IMR-90 (cell line): ENCODE data around the gene CYP2J2. TPM values are rescaled to one million over a fixed set of nuclear protein-coding genes. Genes with fewer than 3 reads are reported as not detected.

Experiments
- ATAC-seq: fragments of 200-7000 bp; cut with Tn5 transposase; 2 replicates; pipeline ENCODE4 v1.9.1; 2020; ENCODE audit warnings: low read depth, mild to moderate bottlenecking, moderate library complexity
- BruUV-seq: library from RNA; stranded (reverse); fragments of 400-500 nt; replicated peaks from 2 replicates; lab custom pipeline; 2021; lab: Mats Ljungman, UMichigan
- CTCF ChIA-PET: fragments of 300-600 bp; formaldehyde crosslinking; extraction: SDS; loops from one replicate; lab custom pipeline; 2021; ENCODE audit warnings: antibody characterized with exemption; lab: Yijun Ruan, JAX
- POLR2A ChIA-PET: fragments of 300-600 bp; sonication (Branson Sonifier 250); formaldehyde crosslinking; loops from one replicate; lab custom pipeline; 2022; ENCODE audit warnings: antibody characterized with exemption; ENCODE audit not compliant: unreplicated experiment; lab: Charles Lee
- DNase-seq: peaks from one replicate; pipeline ENCODE4 v3.0.0; 2013
- H2AFZ ChIP-seq: replicated peaks from 2 replicates; pipeline ENCODE3; 2013; ENCODE audit warnings: low read length, mild to moderate bottlenecking; ENCODE audit not compliant: poor library complexity
- H2AK5ac ChIP-seq: 2 replicates; pipeline ENCODE4 v1.6.1; 2013; ENCODE audit warnings: low read depth, low read length, inconsistent platforms
- H2AK9ac ChIP-seq: replicated peaks from 2 replicates; pipeline ENCODE3; 2013; ENCODE audit warnings: mild to moderate bottlenecking, low read depth, low read length, moderate library complexity; ENCODE audit not compliant: poor library complexity
- H2BK120ac ChIP-seq: 2 replicates; pipeline ENCODE4 v1.6.1; 2013; ENCODE audit warnings: low read depth, low read length, inconsistent platforms
- H2BK15ac ChIP-seq: 3 replicates; pipeline ENCODE4 v1.6.1; 2013; ENCODE audit warnings: low read depth, low read length, inconsistent platforms
- H2BK20ac ChIP-seq: 2 replicates; pipeline ENCODE4 v1.6.1; 2013; ENCODE audit warnings: low read depth, mild to moderate bottlenecking, inconsistent platforms, low read length, moderate library complexity
- H2BK5ac ChIP-seq: 2 replicates; pipeline ENCODE4 v1.6.1; 2013; ENCODE audit warnings: mild to moderate bottlenecking, low read depth, low read length, inconsistent platforms; ENCODE audit not compliant: poor library complexity, severe bottlenecking
- H3K14ac ChIP-seq: replicated peaks from 2 replicates; pipeline ENCODE4 v1.6.1; 2013; ENCODE audit warnings: low read depth, low read length, inconsistent platforms
- H3K18ac ChIP-seq: 2 replicates; pipeline ENCODE4 v1.6.1; 2013; ENCODE audit warnings: low read depth, low read length, control low read depth
- H3K23ac ChIP-seq: 2 replicates; pipeline ENCODE4 v1.6.1; 2013; ENCODE audit warnings: low read depth, low read length, inconsistent platforms
- H3K27ac ChIP-seq: 2 replicates; pipeline ENCODE4 v1.5.1; 2013; ENCODE audit warnings: mild to moderate bottlenecking, control low read depth, low read length; ENCODE audit not compliant: insufficient read depth
- H3K27me3 ChIP-seq: 2 replicates; pipeline ENCODE4 v1.6.1; 2013; ENCODE audit warnings: low read length; ENCODE audit not compliant: control insufficient read depth, insufficient read depth
- H3K36me3 ChIP-seq: 2 replicates; pipeline ENCODE4 v1.6.1; 2013; ENCODE audit warnings: low read length, mixed read lengths; ENCODE audit not compliant: control insufficient read depth, insufficient read depth
- H3K4ac ChIP-seq: 2 replicates; pipeline ENCODE4 v1.6.1; 2013; ENCODE audit warnings: low read depth, low read length, inconsistent platforms
- H3K4me1 ChIP-seq: 2 replicates; pipeline ENCODE4 v1.6.1; 2013; ENCODE audit warnings: low read length, mixed read lengths; ENCODE audit not compliant: control insufficient read depth, insufficient read depth
- H3K4me2 ChIP-seq: 2 replicates; pipeline ENCODE4 v1.6.1; 2013; ENCODE audit warnings: low read depth, mild to moderate bottlenecking, control low read depth, low read length, moderate library complexity
- H3K4me3 ChIP-seq: 2 replicates; pipeline ENCODE4 v1.5.1; 2013; ENCODE audit warnings: low read depth, mild to moderate bottlenecking, control low read depth, low read length, moderate library complexity; ENCODE audit not compliant: insufficient read depth
- H3K56ac ChIP-seq: 2 replicates; pipeline ENCODE4 v1.6.1; 2013; ENCODE audit warnings: low read length, inconsistent platforms; ENCODE audit not compliant: insufficient read depth; ENCODE audit errors: extremely low read depth
- H3K79me1 ChIP-seq, 2 experiments: 2 replicates each; pipeline ENCODE4 v1.6.1; 2013; ENCODE audit warnings: low read length in 2 of 2, inconsistent platforms in 1 of 2, low read depth in 1 of 2
- H3K9ac ChIP-seq: 2 replicates; pipeline ENCODE4 v1.6.1; 2013; ENCODE audit warnings: low read depth, low read length, control low read depth
- H3K9me1 ChIP-seq: 2 replicates; pipeline ENCODE4 v1.6.1; 2013; ENCODE audit warnings: low read length, inconsistent platforms; ENCODE audit not compliant: insufficient read depth
- H3K9me3 ChIP-seq: 2 replicates; pipeline ENCODE4 v1.6.1; 2013; ENCODE audit warnings: low read length; ENCODE audit not compliant: control insufficient read depth, insufficient read depth
- H4K20me1 ChIP-seq: 2 replicates; pipeline ENCODE4 v1.6.1; 2013; ENCODE audit warnings: low read length, inconsistent platforms; ENCODE audit not compliant: insufficient read depth
- H4K5ac ChIP-seq: 2 replicates; pipeline ENCODE4 v1.6.1; 2013; ENCODE audit warnings: mild to moderate bottlenecking, low read depth, low read length, control low read depth
- H4K8ac ChIP-seq, 2 experiments: 2 replicates each; pipeline ENCODE4 v1.6.1; 2013; ENCODE audit warnings: low read depth in 2 of 2, low read length in 2 of 2, control low read depth in 1 of 2, inconsistent platforms in 1 of 2
- H4K91ac ChIP-seq: 2 replicates; pipeline ENCODE4 v1.6.1; 2013; ENCODE audit warnings: low read depth, low read length, inconsistent platforms; ENCODE audit not compliant: insufficient read depth
- CEBPB ChIP-seq: IDR thresholded peaks from 2 replicates; pipeline ENCODE4 v1.6.1; 2012; ENCODE audit warnings: low read depth, low read length, improper control_type of control experiment
- CHD1 ChIP-seq: IDR thresholded peaks from 2 replicates; pipeline ENCODE4 v1.6.1; 2012; ENCODE audit warnings: low read depth, low read length, improper control_type of control experiment
- ELK1 ChIP-seq: fragments of 150-350 bp; IDR thresholded peaks from 2 replicates; pipeline ENCODE4 v1.6.1; 2016; ENCODE audit warnings: low read depth, mild to moderate bottlenecking, low read length, moderate library complexity, borderline replicate concordance
- FOS ChIP-seq: fragments of 150-350 bp; IDR thresholded peaks from 2 replicates; pipeline ENCODE4 v1.6.1; 2016; ENCODE audit warnings: low read depth, low read length
- NFE2L2 ChIP-seq: fragments of 150-350 bp; IDR thresholded peaks from 2 replicates; pipeline ENCODE4 v1.6.1; 2016; ENCODE audit warnings: low read depth, mild to moderate bottlenecking, low read length
- WGBS, 2 experiments: methylation state at CpG; one replicate each; pipeline versions ENCODE4 v1.1.5 to v1.1.7; 2013; ENCODE audit warnings: missing lambda C conversion rate in 2 of 2; ENCODE audit not compliant: insufficient read length in 1 of 2; ENCODE audit errors: extremely low coverage in 2 of 2; 5-methylcytosine and 5-hydroxymethylcytosine counted together
- dilution Hi-C: fragments of 300-500 bp; cut with HindIII; formaldehyde crosslinking; loops from one replicate; pipeline ENCODE4 v1.14.3; 2018; ENCODE audit warnings: low sequenced_read_pairs; ENCODE audit not compliant: unreplicated experiment
- in situ Hi-C: fragments of 300-500 bp; cut with MboI; formaldehyde crosslinking; loops from 3 replicates; pipeline ENCODE4 v1.14.3; 2019; ENCODE audit warnings: low sequenced_read_pairs, inconsistent platforms, mixed read lengths
- intact Hi-C: fragments of 100-400 bp; cut with micrococcal nuclease; formaldehyde crosslinking; loops from 2 replicates; pipeline ENCODE4 v1.10.0; 2022
- polyA plus RNA-seq, 3 experiments: library from polyadenylated mRNA; depleted of rRNA; stranded (reverse); fragments of >200 nt; gene quantifications; 2 replicates each; pipeline ENCODE4 v1.2.3, GENCODE V29; 2012; ENCODE audit warnings: low replicate concordance in 1 of 3
- total RNA-seq: library from RNA; depleted of rRNA; stranded (reverse); fragments of >200 nt; gene quantifications from 2 replicates; pipeline ENCODE4 v1.2.3, GENCODE V29; 2012

Gene CYP2J2
- total and polyA plus RNA-seq, 2 of the 4 experiments (the other 2 are of a cell fraction), result 0.18 TPM; not detected in 1

- H4K5ac ChIP-seq, result no peak overlapping the region
- H3K9ac ChIP-seq, result no peak overlapping the region
- H3K4ac ChIP-seq, result no peak overlapping the region
- H2BK120ac ChIP-seq, result no peak overlapping the region
- H2AK9ac ChIP-seq, result no peak overlapping the region
- H3K4me3 ChIP-seq, result no peak overlapping the region
- no peak overlapping the region for H2AK5ac ChIP-seq
- H3K4me2 ChIP-seq, result no peak overlapping the region
- TF ChIP-seq NFE2L2 (no peak), ELK1 (no peak), FOS (no peak), CEBPB (peak; percentile 31; the same call in 1 of the 2 replicates), CHD1 (no peak)
- intact Hi-C loops, result loop anchor here (1.0 kb wide), 1 partner anchor 67 kb away; no protein-coding TSS in a partner anchor
- no peak overlapping the region for H2AFZ ChIP-seq
- H3K27ac ChIP-seq, result no peak overlapping the region
- in situ Hi-C loops, result no loop called here
- H3K9me1 ChIP-seq, result no peaks in the 10 kb centered on the region
- DNase-seq (no peak), ATAC-seq (no peak)
- no peak overlapping the region for H3K18ac ChIP-seq
- H4K8ac ChIP-seq, result no peak overlapping the region
- H3K36me3 ChIP-seq, result no peaks in the 10 kb centered on the region
- H3K14ac ChIP-seq, result no peak overlapping the region
- no peak overlapping the region for H2BK15ac ChIP-seq
- no peaks in the 10 kb centered on the region; the same call in 1 of the 2 replicates for H3K9me3 ChIP-seq
- no peaks in the 10 kb centered on the region for H3K4me1 ChIP-seq
- no peak overlapping the region for H4K91ac ChIP-seq
- H2BK5ac ChIP-seq, result no peak overlapping the region
- ChIA-PET CTCF (interaction anchor here (1.8 kb wide), 1 partner anchor 67 kb away, joined by 9 read pairs; no protein-coding TSS in a partner anchor), POLR2A (no interaction called here)
- BruUV-seq, result no TSS peak
- no peak overlapping the region for H2BK20ac ChIP-seq
- H3K23ac ChIP-seq, result no peak overlapping the region
- WGBS, 2 experiments, result 22% methylated on average over 1 of the region's 3 CpGs; no CpG with 5 or more reads in 1 of the 2 experiments
- no peaks in the 10 kb centered on the region for H3K79me1 ChIP-seq
- dilution Hi-C loops, result no loop called here
- no peaks in the 10 kb centered on the region for H4K20me1 ChIP-seq
- no peak overlapping the region for H3K56ac ChIP-seq
- peaks cover 4% of the 10 kb centered on the region; the same call in 1 of the 2 replicates for H3K27me3 ChIP-seq
Observed at GRCh38 chr1:59879996-59880505, 46.5 kb downstream of the CYP2J2 start.
